ENCODE measurements around the gene FAM53B.

The FAM53B gene

DNA sequence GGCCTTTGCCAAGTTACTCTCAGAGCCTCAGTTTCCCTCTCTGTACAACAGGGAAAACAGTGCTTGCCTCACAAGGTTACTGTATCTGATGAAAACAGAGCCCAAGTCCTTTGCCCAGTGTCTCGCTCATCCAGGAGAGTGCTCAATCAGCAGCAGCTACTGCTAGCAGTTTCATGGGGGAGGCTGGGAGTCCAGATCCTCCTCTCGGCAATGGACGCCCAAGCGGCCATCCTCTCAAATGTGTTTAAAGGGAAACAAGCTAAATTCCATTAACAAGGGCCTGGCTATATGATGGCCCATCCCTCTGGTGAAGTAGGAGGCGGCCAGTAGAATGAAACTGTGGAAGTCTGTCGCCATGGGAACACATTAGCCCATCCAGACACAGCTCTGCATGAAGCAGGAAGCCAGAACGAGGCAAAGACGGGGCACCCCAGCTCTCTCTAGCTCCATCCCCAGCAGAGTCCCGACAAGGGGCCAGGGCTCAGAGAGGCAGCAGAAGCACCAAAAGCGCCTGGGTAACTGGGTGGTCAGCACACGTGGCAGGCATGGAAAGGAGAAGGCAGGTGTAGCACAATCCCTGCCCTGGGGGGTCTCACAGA is 35.2 kb downstream of the FAM53B start (continued):
- TF ChIP-seq, protein P1, sequence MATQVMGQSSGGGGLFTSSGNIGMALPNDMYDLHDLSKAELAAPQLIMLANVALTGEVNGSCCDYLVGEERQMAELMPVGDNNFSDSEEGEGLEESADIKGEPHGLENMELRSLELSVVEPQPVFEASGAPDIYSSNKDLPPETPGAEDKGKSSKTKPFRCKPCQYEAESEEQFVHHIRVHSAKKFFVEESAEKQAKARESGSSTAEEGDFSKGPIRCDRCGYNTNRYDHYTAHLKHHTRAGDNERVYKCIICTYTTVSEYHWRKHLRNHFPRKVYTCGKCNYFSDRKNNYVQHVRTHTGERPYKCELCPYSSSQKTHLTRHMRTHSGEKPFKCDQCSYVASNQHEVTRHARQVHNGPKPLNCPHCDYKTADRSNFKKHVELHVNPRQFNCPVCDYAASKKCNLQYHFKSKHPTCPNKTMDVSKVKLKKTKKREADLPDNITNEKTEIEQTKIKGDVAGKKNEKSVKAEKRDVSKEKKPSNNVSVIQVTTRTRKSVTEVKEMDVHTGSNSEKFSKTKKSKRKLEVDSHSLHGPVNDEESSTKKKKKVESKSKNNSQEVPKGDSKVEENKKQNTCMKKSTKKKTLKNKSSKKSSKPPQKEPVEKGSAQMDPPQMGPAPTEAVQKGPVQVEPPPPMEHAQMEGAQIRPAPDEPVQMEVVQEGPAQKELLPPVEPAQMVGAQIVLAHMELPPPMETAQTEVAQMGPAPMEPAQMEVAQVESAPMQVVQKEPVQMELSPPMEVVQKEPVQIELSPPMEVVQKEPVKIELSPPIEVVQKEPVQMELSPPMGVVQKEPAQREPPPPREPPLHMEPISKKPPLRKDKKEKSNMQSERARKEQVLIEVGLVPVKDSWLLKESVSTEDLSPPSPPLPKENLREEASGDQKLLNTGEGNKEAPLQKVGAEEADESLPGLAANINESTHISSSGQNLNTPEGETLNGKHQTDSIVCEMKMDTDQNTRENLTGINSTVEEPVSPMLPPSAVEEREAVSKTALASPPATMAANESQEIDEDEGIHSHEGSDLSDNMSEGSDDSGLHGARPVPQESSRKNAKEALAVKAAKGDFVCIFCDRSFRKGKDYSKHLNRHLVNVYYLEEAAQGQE (tag by site-specific recombination; IDR thresholded peaks at IDR 0.05): no peak
- TF ChIP-seq ZNF423 (tag by site-specific recombination; IDR thresholded peaks at IDR 0.05) (no peak), ZNF473 (tag by site-specific recombination; IDR thresholded peaks at IDR 0.05) (no peak), ZNF529 (tag by site-specific recombination; IDR thresholded peaks at IDR 0.05; ENCODE audit: insufficient replicate concordance) (no peak), ZNF350 (tag by site-specific recombination; IDR thresholded peaks at IDR 0.05) (no peak), HOXC10 (CRISPR knock-in tag; IDR thresholded peaks at IDR 0.05) (no peak), ZNF140 (tag by site-specific recombination; IDR thresholded peaks at IDR 0.05) (no peak)
- TF ChIP-seq, protein P2, sequence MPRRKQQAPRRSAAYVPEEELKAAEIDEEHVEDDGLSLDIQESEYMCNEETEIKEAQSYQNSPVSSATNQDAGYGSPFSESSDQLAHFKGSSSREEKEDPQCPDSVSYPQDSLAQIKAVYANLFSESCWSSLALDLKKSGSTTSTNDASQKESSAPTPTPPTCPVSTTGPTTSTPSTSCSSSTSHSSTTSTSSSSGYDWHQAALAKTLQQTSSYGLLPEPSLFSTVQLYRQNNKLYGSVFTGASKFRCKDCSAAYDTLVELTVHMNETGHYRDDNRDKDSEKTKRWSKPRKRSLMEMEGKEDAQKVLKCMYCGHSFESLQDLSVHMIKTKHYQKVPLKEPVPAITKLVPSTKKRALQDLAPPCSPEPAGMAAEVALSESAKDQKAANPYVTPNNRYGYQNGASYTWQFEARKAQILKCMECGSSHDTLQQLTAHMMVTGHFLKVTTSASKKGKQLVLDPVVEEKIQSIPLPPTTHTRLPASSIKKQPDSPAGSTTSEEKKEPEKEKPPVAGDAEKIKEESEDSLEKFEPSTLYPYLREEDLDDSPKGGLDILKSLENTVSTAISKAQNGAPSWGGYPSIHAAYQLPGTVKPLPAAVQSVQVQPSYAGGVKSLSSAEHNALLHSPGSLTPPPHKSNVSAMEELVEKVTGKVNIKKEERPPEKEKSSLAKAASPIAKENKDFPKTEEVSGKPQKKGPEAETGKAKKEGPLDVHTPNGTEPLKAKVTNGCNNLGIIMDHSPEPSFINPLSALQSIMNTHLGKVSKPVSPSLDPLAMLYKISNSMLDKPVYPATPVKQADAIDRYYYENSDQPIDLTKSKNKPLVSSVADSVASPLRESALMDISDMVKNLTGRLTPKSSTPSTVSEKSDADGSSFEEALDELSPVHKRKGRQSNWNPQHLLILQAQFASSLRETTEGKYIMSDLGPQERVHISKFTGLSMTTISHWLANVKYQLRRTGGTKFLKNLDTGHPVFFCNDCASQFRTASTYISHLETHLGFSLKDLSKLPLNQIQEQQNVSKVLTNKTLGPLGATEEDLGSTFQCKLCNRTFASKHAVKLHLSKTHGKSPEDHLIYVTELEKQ (tag by site-specific recombination; IDR thresholded peaks at IDR 0.05; ENCODE audit: borderline replicate concordance): no peak
- TF ChIP-seq, protein P3, sequence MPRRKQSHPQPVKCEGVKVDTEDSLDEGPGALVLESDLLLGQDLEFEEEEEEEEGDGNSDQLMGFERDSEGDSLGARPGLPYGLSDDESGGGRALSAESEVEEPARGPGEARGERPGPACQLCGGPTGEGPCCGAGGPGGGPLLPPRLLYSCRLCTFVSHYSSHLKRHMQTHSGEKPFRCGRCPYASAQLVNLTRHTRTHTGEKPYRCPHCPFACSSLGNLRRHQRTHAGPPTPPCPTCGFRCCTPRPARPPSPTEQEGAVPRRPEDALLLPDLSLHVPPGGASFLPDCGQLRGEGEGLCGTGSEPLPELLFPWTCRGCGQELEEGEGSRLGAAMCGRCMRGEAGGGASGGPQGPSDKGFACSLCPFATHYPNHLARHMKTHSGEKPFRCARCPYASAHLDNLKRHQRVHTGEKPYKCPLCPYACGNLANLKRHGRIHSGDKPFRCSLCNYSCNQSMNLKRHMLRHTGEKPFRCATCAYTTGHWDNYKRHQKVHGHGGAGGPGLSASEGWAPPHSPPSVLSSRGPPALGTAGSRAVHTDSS (tag by site-specific recombination; IDR thresholded peaks at IDR 0.05): no peak

DNA sequence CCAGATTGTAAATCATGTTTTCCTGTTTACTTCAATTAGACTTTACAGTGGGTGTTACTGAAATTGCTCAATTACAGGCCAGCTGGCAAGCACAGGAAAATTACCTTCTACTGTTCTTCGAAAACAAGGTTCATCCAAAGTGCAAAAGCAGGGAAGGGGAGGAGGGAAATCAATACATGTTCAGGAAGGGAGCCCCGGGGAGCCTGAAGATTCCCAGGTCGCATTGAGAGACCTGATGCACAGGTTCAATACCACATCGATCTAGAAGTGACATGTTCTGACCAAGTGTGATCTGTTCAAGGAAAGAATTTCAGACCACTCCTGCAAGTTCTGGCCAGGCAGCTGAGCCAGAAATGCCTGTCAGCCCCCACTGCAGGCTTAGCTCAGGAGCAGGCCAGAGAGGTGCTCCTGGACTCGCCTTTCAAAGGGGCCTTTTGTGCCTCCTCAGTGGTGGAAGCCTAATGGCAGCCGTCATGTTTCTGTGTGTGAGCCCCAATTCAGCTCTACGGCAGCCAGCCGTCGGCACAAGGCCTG is 35.9 kb downstream of the FAM53B start:
- Histone ChIP-seq H3K4me3 (ENCODE audit: low read depth, low read length) (no peak overlapping the region), H3K9me3 (ENCODE audit: control insufficient read depth, insufficient read depth, low read depth, low read length) (no peaks in the 10 kb centered on the region), H3K36me3 (ENCODE audit: control insufficient read depth in 2 of 2, insufficient read depth in 1 of 2, low read length in 2 of 2) (peaks cover 0 to 34% of the 10 kb centered on the region in 2 experiments; a peak in 2 of 3 replicates), H3K4me1 (ENCODE audit: control insufficient read depth, insufficient read depth, low read length) (peaks cover 3% of the 10 kb centered on the region; the same call in 1 of the 2 replicates), H3K27ac (ENCODE audit: extremely low read depth, low read depth, low read length) (no peak overlapping the region)
- POLR2A ChIA-PET: no interaction called here
- CTCF ChIA-PET: interaction anchor here (0.6 to 0.8 kb wide), 3 partner anchors 13 to 60 kb away, joined by 3 read pairs; no protein-coding TSS in a partner anchor
- TF ChIP-seq, protein P4, sequence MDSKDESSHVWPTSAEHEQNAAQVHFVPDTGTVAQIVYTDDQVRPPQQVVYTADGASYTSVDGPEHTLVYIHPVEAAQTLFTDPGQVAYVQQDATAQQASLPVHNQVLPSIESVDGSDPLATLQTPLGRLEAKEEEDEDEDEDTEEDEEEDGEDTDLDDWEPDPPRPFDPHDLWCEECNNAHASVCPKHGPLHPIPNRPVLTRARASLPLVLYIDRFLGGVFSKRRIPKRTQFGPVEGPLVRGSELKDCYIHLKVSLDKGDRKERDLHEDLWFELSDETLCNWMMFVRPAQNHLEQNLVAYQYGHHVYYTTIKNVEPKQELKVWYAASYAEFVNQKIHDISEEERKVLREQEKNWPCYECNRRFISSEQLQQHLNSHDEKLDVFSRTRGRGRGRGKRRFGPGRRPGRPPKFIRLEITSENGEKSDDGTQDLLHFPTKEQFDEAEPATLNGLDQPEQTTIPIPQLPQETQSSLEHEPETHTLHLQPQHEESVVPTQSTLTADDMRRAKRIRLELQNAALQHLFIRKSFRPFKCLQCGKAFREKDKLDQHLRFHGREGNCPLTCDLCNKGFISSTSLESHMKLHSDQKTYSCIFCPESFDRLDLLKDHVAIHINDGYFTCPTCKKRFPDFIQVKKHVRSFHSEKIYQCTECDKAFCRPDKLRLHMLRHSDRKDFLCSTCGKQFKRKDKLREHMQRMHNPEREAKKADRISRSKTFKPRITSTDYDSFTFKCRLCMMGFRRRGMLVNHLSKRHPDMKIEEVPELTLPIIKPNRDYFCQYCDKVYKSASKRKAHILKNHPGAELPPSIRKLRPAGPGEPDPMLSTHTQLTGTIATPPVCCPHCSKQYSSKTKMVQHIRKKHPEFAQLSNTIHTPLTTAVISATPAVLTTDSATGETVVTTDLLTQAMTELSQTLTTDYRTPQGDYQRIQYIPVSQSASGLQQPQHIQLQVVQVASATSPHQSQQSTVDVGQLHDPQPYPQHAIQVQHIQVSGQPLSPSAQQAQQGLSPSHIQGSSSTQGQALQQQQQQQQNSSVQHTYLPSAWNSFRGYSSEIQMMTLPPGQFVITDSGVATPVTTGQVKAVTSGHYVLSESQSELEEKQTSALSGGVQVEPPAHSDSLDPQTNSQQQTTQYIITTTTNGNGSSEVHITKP (tag by site-specific recombination; IDR thresholded peaks at IDR 0.05): peak; percentile 62
- no peak for TF ChIP-seq ZNF623 (tag by site-specific recombination; IDR thresholded peaks at IDR 0.05)
